IgD-negative memory B cell (primary cell): ENCODE data around the gene CCSER1. TPM values are rescaled to one million over a fixed set of nuclear protein-coding genes. Genes with fewer than 3 reads are reported as not detected.
"Not testable (repeated sequence)": the region's sequence is repeated elsewhere in the genome, so short reads cannot be mapped to it uniquely, and the experiment has no call there.

Experiments
- H3K27ac Mint-ChIP-seq, 3 donors: one replicate each; pipeline ENCODE4 v1.8.0; 2020 to 2022; ENCODE audit warnings: mild to moderate bottlenecking in 3 of 3, mixed read lengths in 3 of 3, moderate library complexity in 1 of 3
- H3K27me3 Mint-ChIP-seq: one replicate; pipeline ENCODE4 v1.8.0; 2021; ENCODE audit warnings: mixed read lengths
- H3K36me3 Mint-ChIP-seq: one replicate; pipeline ENCODE4 v1.8.0; 2020; ENCODE audit warnings: mild to moderate bottlenecking, mixed read lengths
- H3K4me1 Mint-ChIP-seq, 3 donors: one replicate each; pipeline ENCODE4 v1.8.0; 2020 to 2022; ENCODE audit warnings: mixed read lengths in 3 of 3, mild to moderate bottlenecking in 1 of 3
- H3K4me3 Mint-ChIP-seq, 4 donors: one replicate each; pipeline ENCODE4 v1.8.0; 2020 to 2022; ENCODE audit warnings: mild to moderate bottlenecking in 4 of 4, mixed read lengths in 4 of 4, moderate library complexity in 3 of 4
- H3K9me3 Mint-ChIP-seq, 3 donors: one replicate each; pipeline ENCODE4 v1.8.0; 2020 to 2021; ENCODE audit warnings: mixed read lengths in 3 of 3, mild to moderate bottlenecking in 1 of 3
- polyA plus RNA-seq: library from polyadenylated mRNA; unstranded; fragments of 300-500 nt; fragmentation: Illumina TruSeq; gene quantifications from one replicate; pipeline ENCODE4 v1.2.3, GENCODE V29; 2021

Gene CCSER1
- polyA plus RNA-seq, 1 donor from 2014 or later, result 4.7 TPM

GRCh38 chr4:90689739-90690138 lies 562.5 kb downstream of the CCSER1 start:
- Mint-ChIP-seq H3K27ac (no peak overlapping the region), H3K27me3 (no peaks in the 10 kb centered on the region), H3K9me3 (no peaks in the 10 kb centered on the region), H3K4me3 (no peak overlapping the region), H3K4me1 (no peaks in the 10 kb centered on the region), H3K36me3 (peaks cover 2% of the 10 kb centered on the region)

- H3K27me3 Mint-ChIP-seq, result no peaks in the 10 kb centered on the region
- H3K4me3 Mint-ChIP-seq, result no peak overlapping the region
- no peaks in the 10 kb centered on the region for H3K4me1 Mint-ChIP-seq
- peaks cover 0 to 2% (median 0%) of the 10 kb centered on the region in 3 donors for H3K9me3 Mint-ChIP-seq
- no peaks in the 10 kb centered on the region for H3K36me3 Mint-ChIP-seq
- H3K27ac Mint-ChIP-seq, result no peak overlapping the region
These were observed 568.2 kb downstream of the CCSER1 start for GRCh38 chr4:90695411-90695810.

- H3K36me3 Mint-ChIP-seq, H3K27ac Mint-ChIP-seq, H3K4me1 Mint-ChIP-seq, H3K4me3 Mint-ChIP-seq, H3K27me3 Mint-ChIP-seq: not testable (repeated sequence)
- peaks cover 0 to 11% (median 7%) of the 10 kb centered on the region in 3 donors for H3K9me3 Mint-ChIP-seq
These were observed 578.3 kb downstream of the CCSER1 start for GRCh38 chr4:90705501-90705900.

GRCh38 chr4:90715242-90715641 lies 588.0 kb downstream of the CCSER1 start:
- Mint-ChIP-seq H3K36me3 (no peaks in the 10 kb centered on the region), H3K27me3 (no peaks in the 10 kb centered on the region), H3K9me3 (no peaks in the 10 kb centered on the region), H3K4me1 (no peaks in the 10 kb centered on the region), H3K27ac (no peak overlapping the region), H3K4me3 (no peak overlapping the region)

GRCh38 chr4:90718931-90719330 lies 591.7 kb downstream of the CCSER1 start:
- H3K27me3 Mint-ChIP-seq, result no peaks in the 10 kb centered on the region
- H3K36me3 Mint-ChIP-seq, result no peaks in the 10 kb centered on the region
- peaks cover 0 to 2% (median 0%) of the 10 kb centered on the region in 3 donors for H3K4me1 Mint-ChIP-seq
- H3K4me3 Mint-ChIP-seq, result no peak overlapping the region
- no peaks in the 10 kb centered on the region for H3K9me3 Mint-ChIP-seq
- no peak overlapping the region for H3K27ac Mint-ChIP-seq

GRCh38 chr4:90727938-90728337 lies 600.7 kb downstream of the CCSER1 start:
- Mint-ChIP-seq H3K4me1 (peaks cover 0 to 2% (median 0%) of the 10 kb centered on the region in 3 donors), H3K27ac (no peak overlapping the region), H3K9me3 (peaks cover 0 to 2% (median 2%) of the 10 kb centered on the region in 3 donors), H3K36me3 (no peaks in the 10 kb centered on the region), H3K4me3 (no peak overlapping the region), H3K27me3 (no peaks in the 10 kb centered on the region)

- Mint-ChIP-seq H3K27me3 (no peaks in the 10 kb centered on the region), H3K9me3 (peaks cover 0 to 3% (median 2%) of the 10 kb centered on the region in 3 donors), H3K4me1 (peaks cover 0 to 2% (median 0%) of the 10 kb centered on the region in 3 donors), H3K4me3 (no peak overlapping the region), H3K36me3 (no peaks in the 10 kb centered on the region), H3K27ac (no peak overlapping the region)
These were observed 603.6 kb downstream of the CCSER1 start for GRCh38 chr4:90730752-90731151.

GRCh38 chr4:90733211-90733610 lies 606.0 kb downstream of the CCSER1 start:
- H3K4me1 Mint-ChIP-seq, result peaks cover 0 to 2% (median 0%) of the 10 kb centered on the region in 3 donors
- no peaks in the 10 kb centered on the region for H3K36me3 Mint-ChIP-seq
- H3K27me3 Mint-ChIP-seq, result no peaks in the 10 kb centered on the region
- H3K9me3 Mint-ChIP-seq, result peaks cover 0 to 3% (median 0%) of the 10 kb centered on the region in 3 donors
- no peak overlapping the region for H3K4me3 Mint-ChIP-seq
- H3K27ac Mint-ChIP-seq, result no peak overlapping the region

GRCh38 chr4:90745176-90745575 lies 618.0 kb downstream of the CCSER1 start:
- H3K36me3 Mint-ChIP-seq, result no peaks in the 10 kb centered on the region
- no peaks in the 10 kb centered on the region for H3K27me3 Mint-ChIP-seq
- H3K27ac Mint-ChIP-seq, result no peak overlapping the region
- no peak overlapping the region for H3K4me3 Mint-ChIP-seq
- H3K9me3 Mint-ChIP-seq, result peaks cover 0 to 6% (median 3%) of the 10 kb centered on the region in 3 donors
- H3K4me1 Mint-ChIP-seq, result no peaks in the 10 kb centered on the region

- no peaks in the 10 kb centered on the region for H3K27me3 Mint-ChIP-seq
- H3K36me3 Mint-ChIP-seq, result no peaks in the 10 kb centered on the region
- H3K4me1 Mint-ChIP-seq, result no peaks in the 10 kb centered on the region
- H3K9me3 Mint-ChIP-seq, result no peaks in the 10 kb centered on the region
- no peak overlapping the region for H3K27ac Mint-ChIP-seq
- no peak overlapping the region for H3K4me3 Mint-ChIP-seq
These were observed 625.9 kb downstream of the CCSER1 start for GRCh38 chr4:90753068-90753467.

- H3K9me3 Mint-ChIP-seq, result peaks cover 0 to 3% (median 0%) of the 10 kb centered on the region in 3 donors
- H3K4me1 Mint-ChIP-seq, result no peaks in the 10 kb centered on the region
- no peaks in the 10 kb centered on the region for H3K36me3 Mint-ChIP-seq
- no peak overlapping the region for H3K27ac Mint-ChIP-seq
- H3K27me3 Mint-ChIP-seq, result no peaks in the 10 kb centered on the region
- H3K4me3 Mint-ChIP-seq, result no peak overlapping the region
These were observed 630.4 kb downstream of the CCSER1 start for GRCh38 chr4:90757534-90758060.

GRCh38 chr4:90760059-90760458 lies 632.9 kb downstream of the CCSER1 start:
- no peaks in the 10 kb centered on the region for H3K27me3 Mint-ChIP-seq
- no peak overlapping the region for H3K4me3 Mint-ChIP-seq
- no peaks in the 10 kb centered on the region for H3K36me3 Mint-ChIP-seq
- no peak overlapping the region for H3K27ac Mint-ChIP-seq
- no peaks in the 10 kb centered on the region for H3K4me1 Mint-ChIP-seq
- peaks cover 0 to 4% (median 3%) of the 10 kb centered on the region in 3 donors for H3K9me3 Mint-ChIP-seq

GRCh38 chr4:90766837-90767236 lies 639.6 kb downstream of the CCSER1 start:
- no peaks in the 10 kb centered on the region for H3K27me3 Mint-ChIP-seq
- H3K36me3 Mint-ChIP-seq, result no peaks in the 10 kb centered on the region
- H3K27ac Mint-ChIP-seq, result no peak overlapping the region
- H3K9me3 Mint-ChIP-seq, result peaks cover 0 to 4% (median 3%) of the 10 kb centered on the region in 3 donors
- H3K4me3 Mint-ChIP-seq, result no peak overlapping the region
- no peaks in the 10 kb centered on the region for H3K4me1 Mint-ChIP-seq

GRCh38 chr4:90769251-90769650 lies 642.1 kb downstream of the CCSER1 start:
- Mint-ChIP-seq H3K27me3 (no peaks in the 10 kb centered on the region), H3K4me3 (no peak overlapping the region), H3K9me3 (no peaks in the 10 kb centered on the region), H3K36me3 (no peaks in the 10 kb centered on the region), H3K27ac (no peak overlapping the region), H3K4me1 (no peaks in the 10 kb centered on the region)

- H3K4me3 Mint-ChIP-seq, result no peak overlapping the region
- no peaks in the 10 kb centered on the region for H3K36me3 Mint-ChIP-seq
- no peaks in the 10 kb centered on the region for H3K4me1 Mint-ChIP-seq
- peaks cover 0 to 2% (median 0%) of the 10 kb centered on the region in 3 donors for H3K9me3 Mint-ChIP-seq
- H3K27me3 Mint-ChIP-seq, result no peaks in the 10 kb centered on the region
- H3K27ac Mint-ChIP-seq, result no peak overlapping the region
These were observed 653.0 kb downstream of the CCSER1 start for GRCh38 chr4:90780193-90780592.

- Mint-ChIP-seq H3K36me3 (peaks cover 2% of the 10 kb centered on the region), H3K9me3 (peaks cover 0 to 6% (median 6%) of the 10 kb centered on the region in 3 donors), H3K4me3 (no peak overlapping the region), H3K27ac (no peak overlapping the region), H3K27me3 (no peaks in the 10 kb centered on the region), H3K4me1 (no peaks in the 10 kb centered on the region)
These were observed 659.4 kb downstream of the CCSER1 start for GRCh38 chr4:90786602-90787001.
